OCI-LY3 (cell line): ENCODE measurements around the gene ACACA.

Experiments
- H2AFZ ChIP-seq: fragments of 200-600, 300-600 bp; shearing (Covaris generic); 2 replicates; pipeline ENCODE4 v1.6.0; 2014; ENCODE audit warnings: antibody characterized with exemption, low read depth, low read length
- H3K27ac ChIP-seq: fragments of 200-600, 300-600 bp; sonication (generic); 2 replicates; pipeline ENCODE4 v1.5.1; 2014; ENCODE audit warnings: mild to moderate bottlenecking, low read length, moderate library complexity, mixed read lengths
- H3K27me3 ChIP-seq: fragments of 200-600, 300-600 bp; sonication (generic); 2 replicates; pipeline ENCODE4 v1.6.1; 2014; ENCODE audit warnings: low read depth, low read length, mixed read lengths
- H3K36me3 ChIP-seq: fragments of 200-600, 300-600 bp; sonication (generic); replicated peaks from 2 replicates; pipeline ENCODE3; 2014; ENCODE audit warnings: low read depth, low read length, mixed read lengths
- H3K4me1 ChIP-seq: fragments of 300-600, 200-600 bp; sonication (generic); 2 replicates; pipeline ENCODE4 v1.6.1; 2014; ENCODE audit warnings: low read length, mixed read lengths
- H3K4me2 ChIP-seq: fragments of 200-600, 300-600 bp; sonication (generic); 2 replicates; pipeline ENCODE4 v1.6.1; 2014; ENCODE audit warnings: low read length, mixed read lengths
- H3K4me3 ChIP-seq: fragments of 300-600, 200-600 bp; sonication (generic); 2 replicates; pipeline ENCODE4 v1.5.1; 2014; ENCODE audit warnings: antibody characterized with exemption, mild to moderate bottlenecking, low read length, moderate library complexity
- H3K79me2 ChIP-seq: fragments of 300-600, 200-600 bp; shearing (Covaris generic); 2 replicates; pipeline ENCODE4 v1.6.1; 2014; ENCODE audit warnings: mild to moderate bottlenecking, low read length, mixed read lengths
- H3K9ac ChIP-seq: fragments of 300-600, 200-600 bp; shearing (Covaris generic); 2 replicates; pipeline ENCODE4 v1.6.0; 2014; ENCODE audit warnings: mild to moderate bottlenecking, low read length, moderate library complexity
- H3K9me3 ChIP-seq: fragments of 200-600, 300-600 bp; shearing (Covaris generic); 2 replicates; pipeline ENCODE4 v1.6.1; 2014; ENCODE audit warnings: low read length, mixed read lengths; ENCODE audit not compliant: insufficient read depth
- H4K20me1 ChIP-seq: fragments of 200-600, 300-600 bp; sonication (generic); 2 replicates; pipeline ENCODE4 v1.6.1; 2016; ENCODE audit warnings: low read length, mixed read lengths; ENCODE audit not compliant: insufficient read depth
- EZH2phosphoT487 ChIP-seq: fragments of 200-600 bp; shearing (Covaris generic); IDR thresholded peaks from 2 replicates; pipeline ENCODE4 v1.6.1; 2018; ENCODE audit warnings: antibody characterized with exemption, mixed run types, low read depth
- TF ChIP-seq, protein P1 (sequence below): fragments of 200-600, 300-600 bp; sonication (generic); IDR thresholded peaks from 2 replicates; pipeline ENCODE4 v1.5.1; 2014; ENCODE audit warnings: antibody characterized with exemption, low read length, low read depth

Gene ACACA

DNA sequence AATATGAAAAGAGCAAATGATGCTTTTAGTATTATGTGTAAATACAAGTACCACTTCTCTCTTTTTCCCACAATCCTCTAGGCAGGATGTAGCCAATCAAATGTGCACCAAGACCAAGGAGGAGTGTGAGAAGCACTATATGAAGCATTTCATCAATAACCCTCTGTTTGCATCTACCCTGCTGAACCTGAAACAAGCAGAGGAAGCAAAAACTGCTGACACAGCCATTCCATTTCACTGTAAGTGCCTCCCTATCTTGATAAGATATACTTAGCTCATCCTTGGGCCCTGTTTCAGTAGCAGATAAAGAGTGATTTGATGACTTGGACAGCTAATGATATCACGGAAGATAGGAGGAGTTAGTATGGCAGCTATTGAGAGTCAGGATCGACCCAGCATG lies 33.8 kb upstream of the ACACA start:
- peaks cover 12% of the 10 kb centered on the region for H3K4me1 ChIP-seq
- no peaks in the 10 kb centered on the region for H3K79me2 ChIP-seq
- no peaks in the 10 kb centered on the region for H3K9me3 ChIP-seq
- no peak overlapping the region for H3K9ac ChIP-seq
- no peak overlapping the region for H3K4me3 ChIP-seq
- H4K20me1 ChIP-seq, result peaks cover 20% of the 10 kb centered on the region
- peaks cover 48% of the 10 kb centered on the region for H3K36me3 ChIP-seq
- no peak overlapping the region for H3K4me2 ChIP-seq
- no peak overlapping the region for H3K27ac ChIP-seq
- H3K27me3 ChIP-seq, result no peaks in the 10 kb centered on the region
- no peak overlapping the region for H2AFZ ChIP-seq
- TF ChIP-seq, protein P1, sequence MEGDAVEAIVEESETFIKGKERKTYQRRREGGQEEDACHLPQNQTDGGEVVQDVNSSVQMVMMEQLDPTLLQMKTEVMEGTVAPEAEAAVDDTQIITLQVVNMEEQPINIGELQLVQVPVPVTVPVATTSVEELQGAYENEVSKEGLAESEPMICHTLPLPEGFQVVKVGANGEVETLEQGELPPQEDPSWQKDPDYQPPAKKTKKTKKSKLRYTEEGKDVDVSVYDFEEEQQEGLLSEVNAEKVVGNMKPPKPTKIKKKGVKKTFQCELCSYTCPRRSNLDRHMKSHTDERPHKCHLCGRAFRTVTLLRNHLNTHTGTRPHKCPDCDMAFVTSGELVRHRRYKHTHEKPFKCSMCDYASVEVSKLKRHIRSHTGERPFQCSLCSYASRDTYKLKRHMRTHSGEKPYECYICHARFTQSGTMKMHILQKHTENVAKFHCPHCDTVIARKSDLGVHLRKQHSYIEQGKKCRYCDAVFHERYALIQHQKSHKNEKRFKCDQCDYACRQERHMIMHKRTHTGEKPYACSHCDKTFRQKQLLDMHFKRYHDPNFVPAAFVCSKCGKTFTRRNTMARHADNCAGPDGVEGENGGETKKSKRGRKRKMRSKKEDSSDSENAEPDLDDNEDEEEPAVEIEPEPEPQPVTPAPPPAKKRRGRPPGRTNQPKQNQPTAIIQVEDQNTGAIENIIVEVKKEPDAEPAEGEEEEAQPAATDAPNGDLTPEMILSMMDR, result no peak

GRCh38 chr17:37438141-37438540 lies 31.5 kb upstream of the ACACA start:
- Histone ChIP-seq H3K9ac (no peak overlapping the region), H3K4me3 (no peak overlapping the region), H3K27me3 (no peaks in the 10 kb centered on the region), H3K4me2 (no peak overlapping the region), H3K36me3 (peaks cover 46% of the 10 kb centered on the region), H3K9me3 (no peaks in the 10 kb centered on the region), H4K20me1 (peaks cover 20% of the 10 kb centered on the region), H3K27ac (no peak overlapping the region), H3K4me1 (peaks cover 12% of the 10 kb centered on the region), H3K79me2 (no peaks in the 10 kb centered on the region), H2AFZ (no peak overlapping the region)
- TF ChIP-seq EZH2phosphoT487, result no peak
- TF ChIP-seq, protein P1, result peak; percentile 42; the same call in 1 of the 2 replicates

GRCh38 chr17:37432671-37433070 lies 26.0 kb upstream of the ACACA start:
- Histone ChIP-seq H3K79me2 (peaks cover 12% of the 10 kb centered on the region; the same call in 1 of the 2 replicates), H3K9ac (no peak overlapping the region), H3K27me3 (no peaks in the 10 kb centered on the region), H3K9me3 (no peaks in the 10 kb centered on the region), H3K4me3 (no peak overlapping the region), H3K36me3 (peaks cover 36% of the 10 kb centered on the region), H2AFZ (no peak overlapping the region), H4K20me1 (no peaks in the 10 kb centered on the region), H3K4me2 (no peak overlapping the region), H3K27ac (no peak overlapping the region), H3K4me1 (0 out of 2 replicates have a peak, but pooled peaks cover 6% of the 10 kb centered on the region)
- TF ChIP-seq, protein P1, result no peak
- no peak for TF ChIP-seq EZH2phosphoT487

GRCh38 chr17:37430051-37430627 lies 23.5 kb upstream of the ACACA start:
- peaks cover 51% of the 10 kb centered on the region for H3K36me3 ChIP-seq
- 0 out of 2 replicates have a peak, but pooled peaks cover 6% of the 10 kb centered on the region for H3K4me1 ChIP-seq
- no peak overlapping the region for H3K9ac ChIP-seq
- H3K4me3 ChIP-seq, result no peak overlapping the region
- H4K20me1 ChIP-seq, result no peaks in the 10 kb centered on the region
- H3K4me2 ChIP-seq, result no peak overlapping the region
- no peaks in the 10 kb centered on the region for H3K9me3 ChIP-seq
- no peak for TF ChIP-seq EZH2phosphoT487
- TF ChIP-seq, protein P1, result no peak
- H3K27ac ChIP-seq, result peak overlapping the region; percentile 25
- no peak overlapping the region for H2AFZ ChIP-seq
- peaks cover 12% of the 10 kb centered on the region; the same call in 1 of the 2 replicates for H3K79me2 ChIP-seq
- H3K27me3 ChIP-seq, result no peaks in the 10 kb centered on the region
